Liver (tissue), 9 donors: ENCODE data around the gene SPTBN5. TPM values are rescaled to one million over a fixed set of nuclear protein-coding genes. Genes with fewer than 3 reads are reported as not detected.

ENCODE experiments used
- DNase-seq: peaks from one replicate; pipeline ENCODE4 v3.0.0-alpha.2; 2017; ENCODE audit warnings: low spot score
- H3K27ac ChIP-seq, 2 donors: one replicate each; pipeline ENCODE4 v1.7.0; 2013; ENCODE audit warnings: inconsistent platforms in 2 of 2, low read length in 2 of 2, control low read depth in 1 of 2, low read depth in 1 of 2, mild to moderate bottlenecking in 1 of 2
- H3K27me3 ChIP-seq, 4 donors: one replicate each; pipeline versions ENCODE4 v1.6.1 to v1.7.0; 2013; ENCODE audit warnings: low read length in 3 of 4, inconsistent platforms in 1 of 4, mild to moderate bottlenecking in 1 of 4, moderate library complexity in 1 of 4; ENCODE audit not compliant: control insufficient read depth in 4 of 4, insufficient read depth in 4 of 4
- H3K36me3 ChIP-seq, 4 donors: one replicate each; pipeline versions ENCODE4 v1.6.1 to v1.7.0; 2013; ENCODE audit warnings: low read length in 3 of 4, mild to moderate bottlenecking in 3 of 4, low read depth in 1 of 4, moderate library complexity in 1 of 4; ENCODE audit not compliant: control insufficient read depth in 4 of 4, insufficient read depth in 3 of 4
- H3K4me1 ChIP-seq, 4 donors: one replicate each; pipeline versions ENCODE4 v1.6.1 to v1.7.0; 2013; ENCODE audit warnings: low read length in 3 of 4, mild to moderate bottlenecking in 3 of 4, moderate library complexity in 1 of 4; ENCODE audit not compliant: control insufficient read depth in 4 of 4, insufficient read depth in 4 of 4
- H3K4me3 ChIP-seq, 3 donors: one replicate each; pipeline versions ENCODE4 v1.6.1 to v1.7.0; 2013; ENCODE audit warnings: low read length in 3 of 3, control low read depth in 1 of 3, low read depth in 1 of 3, mild to moderate bottlenecking in 1 of 3
- H3K9ac ChIP-seq, 2 donors: one replicate each; pipeline ENCODE4 v1.7.0; 2013; ENCODE audit warnings: low read length in 2 of 2, mild to moderate bottlenecking in 2 of 2, moderate library complexity in 2 of 2, control low read depth in 1 of 2, low read depth in 1 of 2
- H3K9me3 ChIP-seq, 4 donors: one replicate each; pipeline versions ENCODE4 v1.6.1 to v1.7.0; 2013; ENCODE audit warnings: low read length in 3 of 4; ENCODE audit not compliant: control insufficient read depth in 4 of 4
- GABPA ChIP-seq, 2 donors: IDR thresholded peaks in 1 of 2; conservative IDR thresholded peaks in 1 of 2; 2 replicates each; pipeline ENCODE4 v1.6.1; 2016; ENCODE audit warnings: antibody characterized with exemption in 2 of 2, mild to moderate bottlenecking in 1 of 2, moderate library complexity in 1 of 2
- HNF4A ChIP-seq, 2 donors: conservative IDR thresholded peaks; 2 replicates each; pipeline ENCODE4 v1.6.1; 2016; ENCODE audit warnings: antibody characterized with exemption in 2 of 2, mild to moderate bottlenecking in 2 of 2
- HNF4G ChIP-seq: IDR thresholded peaks from 2 replicates; pipeline ENCODE4 v1.6.1; 2016; ENCODE audit warnings: antibody characterized with exemption
- JUND ChIP-seq, 2 donors: IDR thresholded peaks; 2 replicates each; pipeline ENCODE4 v1.6.1; 2016; ENCODE audit warnings: antibody characterized with exemption in 2 of 2
- NR2F2 ChIP-seq: IDR thresholded peaks from 2 replicates; pipeline ENCODE4 v1.6.1; 2016; ENCODE audit warnings: antibody characterized with exemption
- RAD21 ChIP-seq, 2 donors: IDR thresholded peaks; 2 replicates each; pipeline ENCODE4 v1.6.1; 2016; ENCODE audit warnings: antibody characterized with exemption in 2 of 2, mild to moderate bottlenecking in 2 of 2
- RXRA ChIP-seq, 2 donors: IDR thresholded peaks; 2 replicates each; pipeline ENCODE4 v1.6.1; 2017 to 2018; ENCODE audit warnings: antibody characterized with exemption in 2 of 2, mild to moderate bottlenecking in 1 of 2
- YY1 ChIP-seq: IDR thresholded peaks from 2 replicates; pipeline ENCODE4 v1.6.1; 2016; ENCODE audit warnings: antibody characterized with exemption, mild to moderate bottlenecking
- WGBS: extraction: QIAGEN DNeasy Blood & Tissue Kit; methylation state at CpG from one replicate; pipeline ENCODE4 v1.1.7; 2013; 5-methylcytosine and 5-hydroxymethylcytosine counted together
- polyA plus RNA-seq, 2 donors: library from polyadenylated mRNA; stranded (reverse) in 1 of 2; unstranded in 1 of 2; fragments of 200-250 nt in 1 of 2; fragments of >200 nt in 1 of 2; fragmentation: Nextera tagmentation in 1 of 2; extraction: Ambion mirVana in 1 of 2; gene quantifications; one replicate each; pipeline versions ENCODE4 v1.2.1 to v1.2.3, GENCODE V29; 2013 to 2015
- total RNA-seq, 2 donors: library from RNA; depleted of rRNA; stranded (reverse); fragments of >200 nt; gene quantifications; one replicate each; pipeline ENCODE4 v1.2.3, GENCODE V29; 2014
- TF ChIP-seq, protein P1 (sequence below): IDR thresholded peaks from 2 replicates; pipeline ENCODE4 v1.6.1; 2016; ENCODE audit warnings: antibody characterized with exemption
- TF ChIP-seq, protein P2 (sequence below): IDR thresholded peaks from 2 replicates; pipeline ENCODE4 v1.6.1; 2016; ENCODE audit warnings: antibody characterized with exemption, mild to moderate bottlenecking
- TF ChIP-seq, protein P3 (sequence below): fragments of 150-350 bp; IDR thresholded peaks from 2 replicates; pipeline ENCODE4 v1.5.1; 2017; ENCODE audit warnings: improper control_type of control experiment, low read depth, low read length; ENCODE audit not compliant: missing input control
- TF ChIP-seq, protein P4 (sequence below): IDR thresholded peaks from 2 replicates; pipeline ENCODE4 v1.6.1; 2016; ENCODE audit warnings: antibody characterized with exemption
- donor health status: healthy.
- donor health status: healthy.
- donor health status: healthy.
- donor health status: healthy.
- donor health status: healthy.

SPTBN5 gene
- total and polyA plus RNA-seq, 4 donors = 0.12 to 1.7 (median 0.17) TPM

DNA sequence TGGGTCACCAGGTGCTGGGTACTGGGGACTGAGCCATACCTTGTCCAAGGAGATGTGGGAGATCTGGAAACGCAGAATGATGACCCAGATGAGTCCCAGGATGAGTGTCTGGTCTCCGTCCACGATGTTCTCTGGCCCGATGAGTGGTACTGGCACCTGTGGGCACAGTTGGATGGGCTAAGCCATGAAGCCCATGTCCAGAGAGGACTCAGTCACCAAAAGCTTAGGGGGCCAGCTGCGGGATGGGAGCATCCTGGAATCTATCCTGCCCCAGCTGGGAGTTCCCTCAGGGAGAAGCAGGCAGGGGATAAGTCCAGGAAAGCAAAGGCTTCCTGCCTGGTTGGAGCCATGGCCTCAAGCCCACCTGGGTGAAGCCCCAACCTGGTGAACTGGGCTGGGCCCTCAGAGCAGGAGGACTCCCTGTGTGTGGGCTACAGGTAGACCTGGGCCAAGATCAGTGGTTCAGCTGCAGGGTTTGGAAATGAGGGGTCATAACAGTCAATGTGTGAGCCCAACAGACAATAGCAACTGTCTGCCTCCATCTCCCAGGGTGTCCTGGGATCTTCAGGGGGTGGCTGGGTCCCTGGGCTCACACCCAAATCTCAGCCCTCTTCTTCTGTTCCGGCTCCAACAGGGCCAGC, 3.7 kb downstream of the SPTBN5 start:
- 96% methylated on average over 6 of the region's 6 CpGs for WGBS
- H3K9me3 ChIP-seq = no peaks in the 10 kb centered on the region
- no peak overlapping the region for H3K4me3 ChIP-seq
- peaks cover 8 to 23% (median 13%) of the 10 kb centered on the region in 4 donors for H3K4me1 ChIP-seq
- no peak for DNase-seq
- TF ChIP-seq HNF4G (no peak), RAD21 (IDR thresholded peaks at IDR 0.05) (no peak), HNF4A (conservative IDR thresholded peaks at IDR 0.05) (no peak), NR2F2 (no peak), GABPA (IDR thresholded peaks at IDR 0.05 in 1 of 2, conservative IDR thresholded peaks at IDR 0.05 in 1 of 2) (no peak)
- TF ChIP-seq, protein P1, sequence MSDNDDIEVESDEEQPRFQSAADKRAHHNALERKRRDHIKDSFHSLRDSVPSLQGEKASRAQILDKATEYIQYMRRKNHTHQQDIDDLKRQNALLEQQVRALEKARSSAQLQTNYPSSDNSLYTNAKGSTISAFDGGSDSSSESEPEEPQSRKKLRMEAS = no peak
- TF ChIP-seq, protein P2, sequence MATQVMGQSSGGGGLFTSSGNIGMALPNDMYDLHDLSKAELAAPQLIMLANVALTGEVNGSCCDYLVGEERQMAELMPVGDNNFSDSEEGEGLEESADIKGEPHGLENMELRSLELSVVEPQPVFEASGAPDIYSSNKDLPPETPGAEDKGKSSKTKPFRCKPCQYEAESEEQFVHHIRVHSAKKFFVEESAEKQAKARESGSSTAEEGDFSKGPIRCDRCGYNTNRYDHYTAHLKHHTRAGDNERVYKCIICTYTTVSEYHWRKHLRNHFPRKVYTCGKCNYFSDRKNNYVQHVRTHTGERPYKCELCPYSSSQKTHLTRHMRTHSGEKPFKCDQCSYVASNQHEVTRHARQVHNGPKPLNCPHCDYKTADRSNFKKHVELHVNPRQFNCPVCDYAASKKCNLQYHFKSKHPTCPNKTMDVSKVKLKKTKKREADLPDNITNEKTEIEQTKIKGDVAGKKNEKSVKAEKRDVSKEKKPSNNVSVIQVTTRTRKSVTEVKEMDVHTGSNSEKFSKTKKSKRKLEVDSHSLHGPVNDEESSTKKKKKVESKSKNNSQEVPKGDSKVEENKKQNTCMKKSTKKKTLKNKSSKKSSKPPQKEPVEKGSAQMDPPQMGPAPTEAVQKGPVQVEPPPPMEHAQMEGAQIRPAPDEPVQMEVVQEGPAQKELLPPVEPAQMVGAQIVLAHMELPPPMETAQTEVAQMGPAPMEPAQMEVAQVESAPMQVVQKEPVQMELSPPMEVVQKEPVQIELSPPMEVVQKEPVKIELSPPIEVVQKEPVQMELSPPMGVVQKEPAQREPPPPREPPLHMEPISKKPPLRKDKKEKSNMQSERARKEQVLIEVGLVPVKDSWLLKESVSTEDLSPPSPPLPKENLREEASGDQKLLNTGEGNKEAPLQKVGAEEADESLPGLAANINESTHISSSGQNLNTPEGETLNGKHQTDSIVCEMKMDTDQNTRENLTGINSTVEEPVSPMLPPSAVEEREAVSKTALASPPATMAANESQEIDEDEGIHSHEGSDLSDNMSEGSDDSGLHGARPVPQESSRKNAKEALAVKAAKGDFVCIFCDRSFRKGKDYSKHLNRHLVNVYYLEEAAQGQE = no peak
- TF ChIP-seq, protein P3, sequence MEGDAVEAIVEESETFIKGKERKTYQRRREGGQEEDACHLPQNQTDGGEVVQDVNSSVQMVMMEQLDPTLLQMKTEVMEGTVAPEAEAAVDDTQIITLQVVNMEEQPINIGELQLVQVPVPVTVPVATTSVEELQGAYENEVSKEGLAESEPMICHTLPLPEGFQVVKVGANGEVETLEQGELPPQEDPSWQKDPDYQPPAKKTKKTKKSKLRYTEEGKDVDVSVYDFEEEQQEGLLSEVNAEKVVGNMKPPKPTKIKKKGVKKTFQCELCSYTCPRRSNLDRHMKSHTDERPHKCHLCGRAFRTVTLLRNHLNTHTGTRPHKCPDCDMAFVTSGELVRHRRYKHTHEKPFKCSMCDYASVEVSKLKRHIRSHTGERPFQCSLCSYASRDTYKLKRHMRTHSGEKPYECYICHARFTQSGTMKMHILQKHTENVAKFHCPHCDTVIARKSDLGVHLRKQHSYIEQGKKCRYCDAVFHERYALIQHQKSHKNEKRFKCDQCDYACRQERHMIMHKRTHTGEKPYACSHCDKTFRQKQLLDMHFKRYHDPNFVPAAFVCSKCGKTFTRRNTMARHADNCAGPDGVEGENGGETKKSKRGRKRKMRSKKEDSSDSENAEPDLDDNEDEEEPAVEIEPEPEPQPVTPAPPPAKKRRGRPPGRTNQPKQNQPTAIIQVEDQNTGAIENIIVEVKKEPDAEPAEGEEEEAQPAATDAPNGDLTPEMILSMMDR = no peak
- TF ChIP-seq, protein P4, sequence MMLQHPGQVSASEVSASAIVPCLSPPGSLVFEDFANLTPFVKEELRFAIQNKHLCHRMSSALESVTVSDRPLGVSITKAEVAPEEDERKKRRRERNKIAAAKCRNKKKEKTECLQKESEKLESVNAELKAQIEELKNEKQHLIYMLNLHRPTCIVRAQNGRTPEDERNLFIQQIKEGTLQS = no peak
- no peak overlapping the region for H3K27ac ChIP-seq
- no peak overlapping the region for H3K9ac ChIP-seq
- H3K36me3 ChIP-seq = no peaks in the 10 kb centered on the region
- no peaks in the 10 kb centered on the region for H3K27me3 ChIP-seq

DNA sequence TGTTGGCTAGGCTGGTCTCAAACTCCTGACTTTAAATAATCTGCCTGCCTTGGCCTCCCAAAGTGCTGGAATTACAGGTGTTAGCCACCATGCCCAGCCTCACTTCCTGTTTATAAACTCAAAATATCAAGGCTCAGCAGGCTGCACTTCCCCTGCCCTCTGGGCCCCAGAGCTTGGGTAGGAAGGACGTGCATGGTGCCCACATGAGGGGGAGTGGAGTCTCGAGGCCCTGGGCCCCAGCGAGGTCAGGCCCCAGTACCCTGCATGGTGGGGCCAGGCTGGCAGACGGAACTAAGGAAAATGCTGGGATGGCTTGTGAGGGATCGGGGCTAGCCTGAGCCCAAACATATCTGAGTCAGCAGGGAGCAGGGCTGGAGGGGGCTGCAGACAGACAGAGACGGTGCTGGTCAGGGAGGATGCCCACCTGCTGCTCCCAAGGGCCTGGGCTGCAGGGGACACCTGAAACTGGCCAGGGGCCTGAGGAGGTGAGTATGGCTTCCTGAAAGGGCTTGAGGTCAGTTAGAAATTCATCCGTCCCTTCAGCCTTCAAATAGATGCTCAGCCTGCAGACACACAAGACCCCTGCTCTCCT, 5.1 kb downstream of the SPTBN5 start:
- Histone ChIP-seq H3K27ac (no peak overlapping the region), H3K4me3 (no peak overlapping the region), H3K9me3 (no peaks in the 10 kb centered on the region), H3K36me3 (no peaks in the 10 kb centered on the region), H3K4me1 (peaks cover 11 to 28% (median 18%) of the 10 kb centered on the region in 4 donors), H3K27me3 (no peaks in the 10 kb centered on the region), H3K9ac (no peak overlapping the region)
- no peak for TF ChIP-seq GABPA (IDR thresholded peaks at IDR 0.05 in 1 of 2, conservative IDR thresholded peaks at IDR 0.05 in 1 of 2)
- TF ChIP-seq JUND (IDR thresholded peaks at IDR 0.05) = no peak
- no peak for TF ChIP-seq RXRA (IDR thresholded peaks at IDR 0.05)
- TF ChIP-seq YY1 = no peak
- TF ChIP-seq HNF4G = no peak
- TF ChIP-seq, protein P3 = no peak
- TF ChIP-seq RAD21 (IDR thresholded peaks at IDR 0.05) = no peak
- TF ChIP-seq, protein P4 = no peak
- TF ChIP-seq HNF4A (conservative IDR thresholded peaks at IDR 0.05) = no peak
- WGBS = 90% methylated on average over 7 of the region's 7 CpGs
- no peak for DNase-seq
